ENCODE data around the gene EPHA10.

EPHA10 gene

GRCh38 chr1:37795340-37796125, 30.6 kb upstream of the EPHA10 start:
- Mint-ChIP-seq H3K27ac (no peak overlapping the region), H3K27me3 (ENCODE audit: low read depth) (peaks cover 47% of the 10 kb centered on the region), H3K4me1 (peaks cover 5% of the 10 kb centered on the region), H3K9me3 (no peaks in the 10 kb centered on the region), H3K4me3 (peak overlapping the region; percentile 80 to 86 (median 85)), H3K36me3 (ENCODE audit: low read depth) (peaks cover 5% of the 10 kb centered on the region)
- TF ChIP-seq, protein P1, sequence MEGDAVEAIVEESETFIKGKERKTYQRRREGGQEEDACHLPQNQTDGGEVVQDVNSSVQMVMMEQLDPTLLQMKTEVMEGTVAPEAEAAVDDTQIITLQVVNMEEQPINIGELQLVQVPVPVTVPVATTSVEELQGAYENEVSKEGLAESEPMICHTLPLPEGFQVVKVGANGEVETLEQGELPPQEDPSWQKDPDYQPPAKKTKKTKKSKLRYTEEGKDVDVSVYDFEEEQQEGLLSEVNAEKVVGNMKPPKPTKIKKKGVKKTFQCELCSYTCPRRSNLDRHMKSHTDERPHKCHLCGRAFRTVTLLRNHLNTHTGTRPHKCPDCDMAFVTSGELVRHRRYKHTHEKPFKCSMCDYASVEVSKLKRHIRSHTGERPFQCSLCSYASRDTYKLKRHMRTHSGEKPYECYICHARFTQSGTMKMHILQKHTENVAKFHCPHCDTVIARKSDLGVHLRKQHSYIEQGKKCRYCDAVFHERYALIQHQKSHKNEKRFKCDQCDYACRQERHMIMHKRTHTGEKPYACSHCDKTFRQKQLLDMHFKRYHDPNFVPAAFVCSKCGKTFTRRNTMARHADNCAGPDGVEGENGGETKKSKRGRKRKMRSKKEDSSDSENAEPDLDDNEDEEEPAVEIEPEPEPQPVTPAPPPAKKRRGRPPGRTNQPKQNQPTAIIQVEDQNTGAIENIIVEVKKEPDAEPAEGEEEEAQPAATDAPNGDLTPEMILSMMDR (IDR thresholded peaks at IDR 0.05; ENCODE audit: unreplicated experiment in 3 of 3): no peak

DNA sequence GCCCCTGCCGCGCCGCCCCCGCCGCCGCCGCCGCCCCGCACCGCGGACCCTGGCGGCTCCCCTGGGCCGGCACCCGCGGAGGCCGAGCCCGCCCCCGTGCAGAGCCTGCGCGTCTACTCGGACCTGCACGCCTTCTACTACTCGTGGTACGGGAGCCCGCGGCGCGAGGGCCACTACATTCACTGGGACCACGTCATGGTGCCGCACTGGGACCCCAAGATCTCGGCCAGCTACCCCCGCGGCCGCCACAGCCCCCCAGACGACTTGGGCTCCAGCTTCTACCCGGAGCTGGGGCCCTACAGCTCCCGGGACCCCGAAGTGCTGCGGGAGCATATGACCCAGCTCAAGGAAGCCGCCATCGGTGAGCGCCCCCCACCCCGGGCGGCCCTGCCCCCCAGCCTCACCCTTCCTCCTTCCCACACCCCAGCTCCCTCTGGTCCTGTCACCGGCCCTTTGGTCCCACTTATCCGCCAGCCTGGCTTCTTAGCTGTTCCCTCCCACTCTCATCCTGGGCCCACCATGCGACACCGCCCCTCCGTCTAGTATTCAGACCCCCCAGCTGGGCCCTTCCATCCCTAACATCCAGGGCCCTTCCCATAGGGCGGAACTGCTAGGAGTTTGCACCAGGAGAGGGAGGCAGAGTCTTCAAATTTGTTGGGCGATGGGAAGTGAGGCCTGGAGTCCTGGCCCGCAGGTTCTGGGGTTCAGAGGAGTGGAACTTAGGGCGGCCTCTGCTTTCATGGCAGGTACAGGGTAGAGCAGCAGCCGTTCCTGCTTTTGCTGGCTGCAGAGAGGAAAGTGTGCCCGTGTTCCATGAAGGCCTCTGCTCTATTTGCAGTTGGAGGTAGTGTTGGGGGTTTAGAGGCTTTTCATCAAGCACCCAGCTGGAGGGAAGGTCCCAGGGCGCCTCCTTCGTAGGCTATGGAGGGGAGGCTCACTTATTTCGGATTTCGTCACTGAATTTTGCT, 29.7 kb upstream of the EPHA10 start:
- TF ChIP-seq, protein P1 (IDR thresholded peaks at IDR 0.05; ENCODE audit: unreplicated experiment in 3 of 3): no peak
- Mint-ChIP-seq H3K36me3 (ENCODE audit: low read depth) (peaks cover 4% of the 10 kb centered on the region), H3K27ac (no peak overlapping the region), H3K27me3 (ENCODE audit: low read depth) (peaks cover 56% of the 10 kb centered on the region), H3K4me1 (peaks cover 5% of the 10 kb centered on the region), H3K4me3 (peak overlapping the region; percentile 80 to 86 (median 85)), H3K9me3 (no peaks in the 10 kb centered on the region)

GRCh38 chr1:37793773-37794371, 29.0 kb upstream of the EPHA10 start, which contains the start of gene MANEAL:
Gene MANEAL (plus strand): TSS chr1:37793847. CDS start chr1:37794183, 336 bp downstream.
- Mint-ChIP-seq H3K27me3 (ENCODE audit: low read depth) (peaks cover 57% of the 10 kb centered on the region), H3K9me3 (no peaks in the 10 kb centered on the region), H3K4me3 (peak within 1 kb of the TSS; percentile 80 to 86 (median 85)), H3K4me1 (peaks cover 5% of the 10 kb centered on the region), H3K36me3 (ENCODE audit: low read depth) (peaks cover 4% of the 10 kb centered on the region), H3K27ac (no peak within 1 kb of the TSS)
- TF ChIP-seq, protein P1 (IDR thresholded peaks at IDR 0.05; ENCODE audit: unreplicated experiment in 3 of 3): no peak

DNA sequence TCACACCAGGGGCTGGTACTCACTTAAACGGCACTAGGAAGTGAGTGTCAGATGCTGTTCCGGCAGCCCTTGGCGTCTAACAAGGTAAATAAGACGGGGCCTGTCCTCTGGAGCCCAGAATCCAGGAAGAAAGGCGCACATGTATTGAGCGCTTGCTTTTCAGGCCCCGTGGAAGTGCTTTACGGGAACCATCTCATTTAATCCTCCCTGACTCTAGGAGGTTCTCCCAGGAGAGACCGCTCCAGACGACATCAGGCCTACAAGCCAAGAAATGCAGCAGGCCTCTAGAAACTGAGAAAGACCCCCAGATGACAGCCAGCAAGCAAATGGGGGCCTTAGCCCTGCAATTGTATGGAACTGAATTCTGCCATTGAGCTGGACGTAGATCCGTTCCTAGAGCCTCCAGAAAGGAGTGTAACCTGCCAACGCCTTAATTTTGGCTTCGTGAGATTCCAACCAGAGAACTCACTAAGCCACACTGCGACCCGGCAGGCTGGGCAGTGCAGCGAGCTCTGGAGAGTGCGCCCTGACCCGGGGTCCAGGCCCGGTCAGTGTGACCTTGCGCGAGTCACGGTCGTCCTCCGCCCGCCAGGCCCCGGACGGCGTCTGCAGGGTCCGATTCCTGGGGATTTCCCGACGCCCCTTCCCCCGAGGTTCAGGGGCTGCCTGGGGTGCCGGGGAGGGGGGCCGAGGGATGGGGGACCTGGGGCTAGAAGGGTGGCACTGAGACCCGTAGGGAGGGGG, 28.2 kb upstream of the EPHA10 start:
- Mint-ChIP-seq H3K9me3 (no peaks in the 10 kb centered on the region), H3K27ac (no peak overlapping the region), H3K27me3 (ENCODE audit: low read depth) (peaks cover 65% of the 10 kb centered on the region), H3K36me3 (ENCODE audit: low read depth) (peaks cover 2% of the 10 kb centered on the region), H3K4me3 (peak overlapping the region; percentile 38 to 68 (median 57)), H3K4me1 (peaks cover 5% of the 10 kb centered on the region)
- TF ChIP-seq, protein P1 (IDR thresholded peaks at IDR 0.05; ENCODE audit: unreplicated experiment in 3 of 3): no peak

GRCh38 chr1:37782491-37782890, 17.6 kb upstream of the EPHA10 start:
- Mint-ChIP-seq H3K4me3 (no peak overlapping the region), H3K4me1 (no peaks in the 10 kb centered on the region), H3K36me3 (ENCODE audit: low read depth) (no peaks in the 10 kb centered on the region), H3K9me3 (peaks cover 1% of the 10 kb centered on the region), H3K27me3 (ENCODE audit: low read depth) (peaks cover 55% of the 10 kb centered on the region), H3K27ac (no peak overlapping the region)
- TF ChIP-seq, protein P1 (IDR thresholded peaks at IDR 0.05; ENCODE audit: unreplicated experiment in 3 of 3): no peak
